Middle frontal gyrus (tissue), 1 donor: ENCODE results near the gene TTC9.
A peak's percentile ranks its signal among the peaks of the same experiment; 100 is the strongest.
"Not testable (repeated sequence)": the region's sequence is repeated elsewhere in the genome, so short reads cannot be mapped to it uniquely, and the experiment has no call there.

Experiments
- DNase-seq: peaks from one replicate; pipeline ENCODE4 v3.0.0-alpha.2; 2015; ENCODE audit warnings: low spot score; ENCODE audit errors: extremely low spot score

The TTC9 gene

GRCh38 chr14:70671652-70672644, 30.2 kb downstream of the TTC9 start:
- DNase-seq: no peak

- no peak for DNase-seq
These were observed 35.6 kb downstream of the TTC9 start for GRCh38 chr14:70677341-70677740.

- no peak for DNase-seq
These were observed 39.0 kb downstream of the TTC9 start for GRCh38 chr14:70680748-70681147.

- DNase-seq: no peak
These were observed 42.3 kb downstream of the TTC9 start for GRCh38 chr14:70683983-70684382.

- DNase-seq: peak; percentile 8
These were observed 43.9 kb downstream of the TTC9 start for GRCh38 chr14:70685474-70686197.

- no peak for DNase-seq
These were observed 50.5 kb downstream of the TTC9 start for GRCh38 chr14:70692210-70692609.

- DNase-seq: no peak
These were observed 54.3 kb downstream of the TTC9 start for GRCh38 chr14:70696026-70696425.

- no peak for DNase-seq
These were observed 56.0 kb downstream of the TTC9 start for GRCh38 chr14:70697701-70698100.

- DNase-seq: no peak
These were observed 56.6 kb downstream of the TTC9 start for GRCh38 chr14:70698288-70698687.

- no peak for DNase-seq
These were observed 57.9 kb downstream of the TTC9 start for GRCh38 chr14:70699646-70700045.

- DNase-seq: no peak
These were observed 59.4 kb downstream of the TTC9 start for GRCh38 chr14:70700955-70701585.

- DNase-seq: no peak
These were observed 59.9 kb downstream of the TTC9 start for GRCh38 chr14:70701610-70702009.

- DNase-seq: no peak
These were observed 60.4 kb downstream of the TTC9 start for GRCh38 chr14:70702161-70702560.

- not testable (repeated sequence) for DNase-seq
These were observed 62.0 kb downstream of the TTC9 start for GRCh38 chr14:70703621-70704168.

GRCh38 chr14:70704960-70705359, 63.2 kb downstream of the TTC9 start:
- DNase-seq: no peak

- no peak for DNase-seq
These were observed 64.5 kb downstream of the TTC9 start for GRCh38 chr14:70706177-70706576.

- DNase-seq: no peak
These were observed 65.7 kb downstream of the TTC9 start for GRCh38 chr14:70707138-70708038.

GRCh38 chr14:70708717-70709570, 67.2 kb downstream of the TTC9 start:
- no peak for DNase-seq

GRCh38 chr14:70709726-70710382, 68.1 kb downstream of the TTC9 start:
- no peak for DNase-seq
